PC-9 (cell line): ENCODE results near the gene ARHGEF33.

Source experiments
- CTCF ChIP-seq: fragments of 200-600 bp; sonication (generic); conservative IDR thresholded peaks from 2 replicates; pipeline ENCODE4 v1.6.1; 2017; ENCODE audit warnings: mixed run types, antibody characterized with exemption, mild to moderate bottlenecking, moderate library complexity
- EZH2 ChIP-seq: fragments of 200-600 bp; sonication (generic); IDR thresholded peaks from 2 replicates; pipeline ENCODE4 v1.8.0; 2017; ENCODE audit warnings: antibody characterized with exemption, low read depth

GRCh38 chr2:38959938-38960608, 70.4 kb downstream of the ARHGEF33 start:
- TF ChIP-seq CTCF, result no peak
- no peak for TF ChIP-seq EZH2
